Neural cell (in vitro differentiated cells): ENCODE results near the gene PGAP3. TPM values are rescaled to one million over a fixed set of nuclear protein-coding genes. Genes with fewer than 3 reads are reported as not detected.

ENCODE experiments used
- H2AFZ ChIP-seq: fragments of 200-600, 300-800 bp; sonication (generic), shearing (Covaris generic); 2 replicates; pipeline ENCODE4 v1.6.0; 2014; ENCODE audit warnings: low read depth, mild to moderate bottlenecking, antibody characterized with exemption, low read length, moderate library complexity
- H3F3A ChIP-seq: fragments of 200-600 bp; shearing (Covaris generic); 2 replicates; pipeline ENCODE4 v1.6.1; 2016; ENCODE audit warnings: mild to moderate bottlenecking, moderate library complexity, mixed read lengths, antibody characterized with exemption, low read length; ENCODE audit not compliant: insufficient read depth, poor library complexity, severe bottlenecking
- H3K27ac ChIP-seq: fragments of 200-600, 300-800 bp; sonication (generic), shearing (Covaris generic); 2 replicates; pipeline ENCODE4 v1.5.1; 2014; ENCODE audit warnings: mild to moderate bottlenecking, low read length, moderate library complexity
- H3K27me3 ChIP-seq: fragments of 300-800, 200-600 bp; sonication (generic), shearing (Covaris generic); 2 replicates; pipeline ENCODE4 v1.6.0; 2014; ENCODE audit warnings: mild to moderate bottlenecking, low read depth, low read length, moderate library complexity; ENCODE audit not compliant: insufficient read depth
- H3K36me3 ChIP-seq: fragments of 300-800, 200-600 bp; sonication (generic), shearing (Covaris generic); 2 replicates; pipeline ENCODE4 v1.5.1; 2014; ENCODE audit warnings: mild to moderate bottlenecking, antibody characterized with exemption, low read length, moderate library complexity; ENCODE audit not compliant: insufficient read depth
- H3K4me2 ChIP-seq: fragments of 300-800, 200-600 bp; sonication (generic), shearing (Covaris generic); 2 replicates; pipeline ENCODE4 v1.6.0; 2014; ENCODE audit warnings: mild to moderate bottlenecking, low read length
- H3K4me3 ChIP-seq: fragments of 300-800, 200-600 bp; sonication (generic), shearing (Covaris generic); 2 replicates; pipeline ENCODE4 v1.5.1; 2014; ENCODE audit warnings: mild to moderate bottlenecking, low read length, moderate library complexity
- H3K79me2 ChIP-seq: fragments of 200-600 bp; shearing (Covaris generic); replicated peaks from 2 replicates; pipeline ENCODE4 v1.6.0; 2014; ENCODE audit warnings: mild to moderate bottlenecking, low read length, moderate library complexity; ENCODE audit not compliant: insufficient read depth
- H3K9ac ChIP-seq: fragments of 300-800, 200-600 bp; sonication (generic), shearing (Covaris generic); 2 replicates; pipeline ENCODE4 v1.6.1; 2016; ENCODE audit warnings: mild to moderate bottlenecking, low read length, mixed read lengths
- H3K9me2 ChIP-seq: fragments of 200-600 bp; shearing (Covaris generic); 2 replicates; pipeline ENCODE4 v1.6.1; 2016; ENCODE audit warnings: mild to moderate bottlenecking, low read length, mixed read lengths; ENCODE audit not compliant: insufficient read depth
- H3K9me3 ChIP-seq: fragments of 200-600, 300-800 bp; sonication (generic), shearing (Covaris generic); 2 replicates; pipeline ENCODE4 v1.6.1; 2016; ENCODE audit warnings: mild to moderate bottlenecking, mixed run types, low read length, moderate library complexity, mixed read lengths
- H4K20me1 ChIP-seq: fragments of 200-600 bp; shearing (Covaris generic); 2 replicates; pipeline ENCODE4 v1.6.1; 2016; ENCODE audit warnings: mild to moderate bottlenecking, mixed run types; ENCODE audit not compliant: insufficient read depth
- CTCF ChIP-seq: fragments of 450-650 bp; IDR thresholded peaks from 2 replicates; pipeline ENCODE4 v1.5.1; 2014; ENCODE audit warnings: antibody characterized with exemption, mild to moderate bottlenecking, moderate library complexity; ENCODE audit not compliant: poor library complexity, severe bottlenecking
- EZH2 ChIP-seq: fragments of 200-600, 300-800 bp; shearing (Covaris generic), sonication (generic); IDR thresholded peaks from 2 replicates; pipeline ENCODE4 v1.6.1; 2014; ENCODE audit warnings: antibody characterized with exemption, low read length, borderline replicate concordance, mild to moderate bottlenecking; ENCODE audit not compliant: insufficient read depth, poor library complexity, severe bottlenecking
- MXI1 ChIP-seq: fragments of 450-650 bp; conservative IDR thresholded peaks from 2 replicates; pipeline ENCODE4 v1.6.1; 2014; ENCODE audit warnings: antibody characterized with exemption, mild to moderate bottlenecking; ENCODE audit not compliant: poor library complexity, severe bottlenecking
- POLR2AphosphoS5 ChIP-seq: IDR thresholded peaks from 2 replicates; pipeline ENCODE4 v1.6.1; 2012
- RAD21 ChIP-seq: fragments of 450-650 bp; conservative IDR thresholded peaks from 2 replicates; pipeline ENCODE4 v1.6.1; 2014; ENCODE audit warnings: antibody characterized with exemption, mild to moderate bottlenecking, moderate library complexity
- SMC3 ChIP-seq: fragments of 450-650 bp; conservative IDR thresholded peaks from 2 replicates; pipeline ENCODE4 v1.6.1; 2014; ENCODE audit warnings: antibody characterized with exemption, mild to moderate bottlenecking, moderate library complexity; ENCODE audit not compliant: poor library complexity
- TAF1 ChIP-seq: IDR thresholded peaks from 2 replicates; pipeline ENCODE4 v1.6.1; 2012; ENCODE audit warnings: low read depth
- polyA plus RNA-seq: library from polyadenylated mRNA; depleted of rRNA; stranded (reverse); fragments of >200 nt; gene quantifications from 2 replicates; pipeline ENCODE4 v1.2.3, GENCODE V29; 2014
- TF ChIP-seq, protein P1 (sequence below): IDR thresholded peaks from 2 replicates; pipeline ENCODE4 v1.6.1; 2012; ENCODE audit warnings: borderline replicate concordance

The PGAP3 gene
- polyA plus RNA-seq, 1 donor from 2014 or later: 27.2 TPM

- Histone ChIP-seq H3K9me3 (no peaks in the 10 kb centered on the region), H3K9ac (no peak overlapping the region), H3K4me3 (no peak overlapping the region), H4K20me1 (no peaks in the 10 kb centered on the region), H3K27ac (no peak overlapping the region), H3K4me2 (no peak overlapping the region), H3K27me3 (peaks cover 47% of the 10 kb centered on the region), H2AFZ (no peak overlapping the region), H3K36me3 (no peaks in the 10 kb centered on the region), H3K9me2 (no peaks in the 10 kb centered on the region), H3K79me2 (no peaks in the 10 kb centered on the region), H3F3A (no peaks in the 10 kb centered on the region)
- TF ChIP-seq TAF1 (no peak), RAD21 (no peak), MXI1 (no peak), SMC3 (no peak), EZH2 (no peak), POLR2AphosphoS5 (no peak), CTCF (no peak)
- TF ChIP-seq, protein P1, sequence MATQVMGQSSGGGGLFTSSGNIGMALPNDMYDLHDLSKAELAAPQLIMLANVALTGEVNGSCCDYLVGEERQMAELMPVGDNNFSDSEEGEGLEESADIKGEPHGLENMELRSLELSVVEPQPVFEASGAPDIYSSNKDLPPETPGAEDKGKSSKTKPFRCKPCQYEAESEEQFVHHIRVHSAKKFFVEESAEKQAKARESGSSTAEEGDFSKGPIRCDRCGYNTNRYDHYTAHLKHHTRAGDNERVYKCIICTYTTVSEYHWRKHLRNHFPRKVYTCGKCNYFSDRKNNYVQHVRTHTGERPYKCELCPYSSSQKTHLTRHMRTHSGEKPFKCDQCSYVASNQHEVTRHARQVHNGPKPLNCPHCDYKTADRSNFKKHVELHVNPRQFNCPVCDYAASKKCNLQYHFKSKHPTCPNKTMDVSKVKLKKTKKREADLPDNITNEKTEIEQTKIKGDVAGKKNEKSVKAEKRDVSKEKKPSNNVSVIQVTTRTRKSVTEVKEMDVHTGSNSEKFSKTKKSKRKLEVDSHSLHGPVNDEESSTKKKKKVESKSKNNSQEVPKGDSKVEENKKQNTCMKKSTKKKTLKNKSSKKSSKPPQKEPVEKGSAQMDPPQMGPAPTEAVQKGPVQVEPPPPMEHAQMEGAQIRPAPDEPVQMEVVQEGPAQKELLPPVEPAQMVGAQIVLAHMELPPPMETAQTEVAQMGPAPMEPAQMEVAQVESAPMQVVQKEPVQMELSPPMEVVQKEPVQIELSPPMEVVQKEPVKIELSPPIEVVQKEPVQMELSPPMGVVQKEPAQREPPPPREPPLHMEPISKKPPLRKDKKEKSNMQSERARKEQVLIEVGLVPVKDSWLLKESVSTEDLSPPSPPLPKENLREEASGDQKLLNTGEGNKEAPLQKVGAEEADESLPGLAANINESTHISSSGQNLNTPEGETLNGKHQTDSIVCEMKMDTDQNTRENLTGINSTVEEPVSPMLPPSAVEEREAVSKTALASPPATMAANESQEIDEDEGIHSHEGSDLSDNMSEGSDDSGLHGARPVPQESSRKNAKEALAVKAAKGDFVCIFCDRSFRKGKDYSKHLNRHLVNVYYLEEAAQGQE: no peak
Observed at GRCh38 chr17:39629494-39629880, 58.4 kb downstream of the PGAP3 start.

GRCh38 chr17:39628655-39629493, 59.0 kb downstream of the PGAP3 start:
- no peaks in the 10 kb centered on the region for H3K9me2 ChIP-seq
- H3K79me2 ChIP-seq: no peaks in the 10 kb centered on the region
- H3K36me3 ChIP-seq: no peaks in the 10 kb centered on the region
- no peak overlapping the region for H3K4me3 ChIP-seq
- no peak overlapping the region for H2AFZ ChIP-seq
- no peak overlapping the region for H3K27ac ChIP-seq
- H3K4me2 ChIP-seq: no peak overlapping the region
- TF ChIP-seq CTCF (no peak), TAF1 (no peak), POLR2AphosphoS5 (no peak), EZH2 (no peak), RAD21 (no peak), SMC3 (no peak), MXI1 (no peak)
- TF ChIP-seq, protein P1: no peak
- H3K9me3 ChIP-seq: no peaks in the 10 kb centered on the region
- no peaks in the 10 kb centered on the region for H4K20me1 ChIP-seq
- no peaks in the 10 kb centered on the region for H3F3A ChIP-seq
- H3K9ac ChIP-seq: no peak overlapping the region
- peaks cover 48% of the 10 kb centered on the region for H3K27me3 ChIP-seq
